Urinary bladder (tissue), 4 donors: Measurements from ENCODE around the gene DAGLA. TPM values are rescaled to one million over a fixed set of nuclear protein-coding genes. Genes with fewer than 3 reads are reported as not detected.

ENCODE experiments used
- DNase-seq: peaks from one replicate; pipeline ENCODE4 v3.0.0-alpha.2; 2015; ENCODE audit errors: extremely low spot score
- H3K27ac ChIP-seq: one replicate; pipeline ENCODE4 v1.5.1; 2013; ENCODE audit warnings: low read depth, mild to moderate bottlenecking, moderate library complexity
- H3K36me3 ChIP-seq: one replicate; pipeline ENCODE4 v1.6.1; 2013; ENCODE audit warnings: mild to moderate bottlenecking, moderate library complexity; ENCODE audit not compliant: insufficient read depth
- H3K4me1 ChIP-seq: one replicate; pipeline ENCODE4 v1.6.1; 2013; ENCODE audit warnings: mild to moderate bottlenecking, moderate library complexity; ENCODE audit not compliant: insufficient read depth
- H3K4me3 ChIP-seq: one replicate; pipeline ENCODE4 v1.5.1; 2013; ENCODE audit warnings: low read depth, low read length
- WGBS: extraction: QIAGEN DNeasy Blood & Tissue Kit; methylation state at CpG from one replicate; pipeline ENCODE4 v1.1.7; 2013; 5-methylcytosine and 5-hydroxymethylcytosine counted together
- polyA plus RNA-seq: library from polyadenylated mRNA; stranded (reverse); fragments of 200-250 nt; gene quantifications from one replicate; pipeline ENCODE4 v1.2.3, GENCODE V29; 2013
- total RNA-seq: library from RNA; depleted of rRNA; stranded (reverse); fragments of >200 nt; gene quantifications from one replicate; pipeline ENCODE4 v1.2.3, GENCODE V29; 2014
- donor health status: healthy with polysubstance abuse.
- donor health status: healthy.

The DAGLA gene
- total and polyA plus RNA-seq, 2 donors, result 1.8 to 2.5 TPM

GRCh38 chr11:61701242-61701886, 21.2 kb downstream of the DAGLA start:
- WGBS, result 65% methylated on average over 18 of the region's 18 CpGs

GRCh38 chr11:61702701-61703312, 22.6 kb downstream of the DAGLA start:
- H3K4me1 ChIP-seq, result no peaks in the 10 kb centered on the region
- WGBS, result 87% methylated on average over 11 of the region's 11 CpGs
- no peak overlapping the region for H3K27ac ChIP-seq
- H3K4me3 ChIP-seq, result no peak overlapping the region
- DNase-seq, result no peak
- H3K36me3 ChIP-seq, result no peaks in the 10 kb centered on the region

More at GRCh38 chr11:61701242-61701886, 21.2 kb downstream of the DAGLA start:
- Histone ChIP-seq H3K4me3 (no peak overlapping the region), H3K4me1 (no peaks in the 10 kb centered on the region), H3K27ac (no peak overlapping the region), H3K36me3 (no peaks in the 10 kb centered on the region)
- no peak for DNase-seq

GRCh38 chr11:61704838-61705237, 24.6 kb downstream of the DAGLA start:
- Histone ChIP-seq H3K4me1 (no peaks in the 10 kb centered on the region), H3K27ac (no peak overlapping the region), H3K36me3 (no peaks in the 10 kb centered on the region), H3K4me3 (no peak overlapping the region)
- 74% methylated on average over 15 of the region's 15 CpGs for WGBS
- no peak for DNase-seq

- 83% methylated on average over 27 of the region's 27 CpGs for WGBS
- no peak for DNase-seq
- Histone ChIP-seq H3K4me1 (no peaks in the 10 kb centered on the region), H3K36me3 (no peaks in the 10 kb centered on the region), H3K27ac (no peak overlapping the region), H3K4me3 (no peak overlapping the region)
Observed at GRCh38 chr11:61706452-61707400, 26.5 kb downstream of the DAGLA start.

GRCh38 chr11:61707574-61707973, 27.4 kb downstream of the DAGLA start:
- Histone ChIP-seq H3K4me1 (no peaks in the 10 kb centered on the region), H3K4me3 (no peak overlapping the region), H3K36me3 (no peaks in the 10 kb centered on the region), H3K27ac (no peak overlapping the region)
- no peak for DNase-seq
- WGBS, result 92% methylated on average over 9 of the region's 9 CpGs

GRCh38 chr11:61709110-61709509, 28.9 kb downstream of the DAGLA start:
- no peaks in the 10 kb centered on the region for H3K4me1 ChIP-seq
- no peak overlapping the region for H3K4me3 ChIP-seq
- H3K27ac ChIP-seq, result no peak overlapping the region
- WGBS, result 96% methylated on average over 7 of the region's 7 CpGs
- H3K36me3 ChIP-seq, result no peaks in the 10 kb centered on the region
- DNase-seq, result no peak

GRCh38 chr11:61709572-61709971, 29.4 kb downstream of the DAGLA start:
- Histone ChIP-seq H3K4me3 (no peak overlapping the region), H3K27ac (no peak overlapping the region), H3K4me1 (no peaks in the 10 kb centered on the region), H3K36me3 (no peaks in the 10 kb centered on the region)
- WGBS, result 69% methylated on average over 7 of the region's 7 CpGs
- DNase-seq, result no peak

- WGBS, result 86% methylated on average over 7 of the region's 7 CpGs
Observed at GRCh38 chr11:61710019-61710418, 29.8 kb downstream of the DAGLA start.

GRCh38 chr11:61711037-61711436, 30.8 kb downstream of the DAGLA start:
- Histone ChIP-seq H3K27ac (no peak overlapping the region), H3K4me1 (no peaks in the 10 kb centered on the region), H3K36me3 (no peaks in the 10 kb centered on the region), H3K4me3 (no peak overlapping the region)
- 93% methylated on average over 14 of the region's 14 CpGs for WGBS
- DNase-seq, result no peak

More at GRCh38 chr11:61710019-61710418, 29.8 kb downstream of the DAGLA start:
- H3K36me3 ChIP-seq, result no peaks in the 10 kb centered on the region
- DNase-seq, result no peak
- no peak overlapping the region for H3K4me3 ChIP-seq
- H3K4me1 ChIP-seq, result no peaks in the 10 kb centered on the region
- no peak overlapping the region for H3K27ac ChIP-seq

- Histone ChIP-seq H3K4me1 (no peaks in the 10 kb centered on the region), H3K27ac (no peak overlapping the region), H3K36me3 (no peaks in the 10 kb centered on the region), H3K4me3 (no peak overlapping the region)
- 81% methylated on average over 6 of the region's 6 CpGs for WGBS
- DNase-seq, result no peak
Observed at GRCh38 chr11:61711498-61711897, 31.3 kb downstream of the DAGLA start.

- Histone ChIP-seq H3K4me3 (no peak overlapping the region), H3K36me3 (no peaks in the 10 kb centered on the region), H3K27ac (no peak overlapping the region), H3K4me1 (no peaks in the 10 kb centered on the region)
- WGBS, result 84% methylated on average over 12 of the region's 12 CpGs
- no peak for DNase-seq
Observed at GRCh38 chr11:61712314-61712713, 32.1 kb downstream of the DAGLA start.

GRCh38 chr11:61712846-61713245, 32.7 kb downstream of the DAGLA start:
- no peak for DNase-seq
- WGBS, result 93% methylated on average over 6 of the region's 6 CpGs
- no peak overlapping the region for H3K27ac ChIP-seq
- H3K36me3 ChIP-seq, result no peaks in the 10 kb centered on the region
- no peak overlapping the region for H3K4me3 ChIP-seq
- H3K4me1 ChIP-seq, result no peaks in the 10 kb centered on the region

GRCh38 chr11:61713464-61713863, 33.3 kb downstream of the DAGLA start:
- WGBS, result 58% methylated on average over 9 of the region's 9 CpGs
- Histone ChIP-seq H3K4me1 (no peaks in the 10 kb centered on the region), H3K36me3 (no peaks in the 10 kb centered on the region), H3K27ac (no peak overlapping the region), H3K4me3 (no peak overlapping the region)
- no peak for DNase-seq

GRCh38 chr11:61713906-61714305, 33.7 kb downstream of the DAGLA start:
- Histone ChIP-seq H3K27ac (no peak overlapping the region), H3K4me1 (no peaks in the 10 kb centered on the region), H3K4me3 (no peak overlapping the region), H3K36me3 (no peaks in the 10 kb centered on the region)
- no peak for DNase-seq
- WGBS, result 66% methylated on average over 5 of the region's 5 CpGs
